GM06990 (cell line): Measurements from ENCODE around the gene AKIRIN2.

Source experiments
- DNase-seq: peaks from one replicate; pipeline ENCODE4 v3.0.0-alpha.2; 2011; ENCODE audit not compliant: insufficient read length; ENCODE audit errors: extremely low read depth
- H3K27me3 ChIP-seq: replicated peaks from 2 replicates; pipeline ENCODE4 v1.6.0; 2011; ENCODE audit warnings: low read length; ENCODE audit not compliant: control insufficient read depth, insufficient read depth
- H3K36me3 ChIP-seq: 2 replicates; pipeline ENCODE4 v1.5.1; 2011; ENCODE audit warnings: low read length; ENCODE audit not compliant: control insufficient read depth, insufficient read depth
- H3K4me3 ChIP-seq: replicated peaks from 2 replicates; pipeline ENCODE4 v1.5.1; 2011; ENCODE audit warnings: low read depth, mild to moderate bottlenecking, control low read depth, low read length
- CTCF ChIP-seq: IDR thresholded peaks from 2 replicates; pipeline ENCODE4 v1.5.1; 2011; ENCODE audit warnings: low read length, control low read depth, mild to moderate bottlenecking, inconsistent platforms; ENCODE audit not compliant: insufficient read depth, poor library complexity, severe bottlenecking

Gene AKIRIN2

GRCh38 chr6:87731080-87731479 lies 29.0 kb upstream of the AKIRIN2 start:
- Histone ChIP-seq H3K27me3 (no peaks in the 10 kb centered on the region), H3K4me3 (no peak overlapping the region), H3K36me3 (no peaks in the 10 kb centered on the region)
- DNase-seq = no peak
- no peak for TF ChIP-seq CTCF

- DNase-seq = no peak
- Histone ChIP-seq H3K4me3 (no peak overlapping the region), H3K36me3 (no peaks in the 10 kb centered on the region), H3K27me3 (no peaks in the 10 kb centered on the region)
- no peak for TF ChIP-seq CTCF
These were observed 28.1 kb upstream of the AKIRIN2 start for GRCh38 chr6:87729965-87730719.

GRCh38 chr6:87728706-87729105 lies 26.7 kb upstream of the AKIRIN2 start:
- H3K4me3 ChIP-seq = no peak overlapping the region
- H3K36me3 ChIP-seq = no peaks in the 10 kb centered on the region
- TF ChIP-seq CTCF = no peak
- no peak for DNase-seq
- H3K27me3 ChIP-seq = no peaks in the 10 kb centered on the region

- Histone ChIP-seq H3K4me3 (no peak overlapping the region; the same call in 1 of the 2 replicates), H3K27me3 (no peaks in the 10 kb centered on the region), H3K36me3 (no peaks in the 10 kb centered on the region)
- DNase-seq = peak; percentile 67
- no peak for TF ChIP-seq CTCF
These were observed 23.2 kb upstream of the AKIRIN2 start for GRCh38 chr6:87724983-87725811.

GRCh38 chr6:87723170-87724078 lies 21.4 kb upstream of the AKIRIN2 start:
- Histone ChIP-seq H3K4me3 (no peak overlapping the region; the same call in 1 of the 2 replicates), H3K36me3 (no peaks in the 10 kb centered on the region), H3K27me3 (no peaks in the 10 kb centered on the region)
- no peak for TF ChIP-seq CTCF
- DNase-seq = peak; percentile 53
